PC-3 (cell line): ENCODE measurements around the gene PTGER4. TPM values are rescaled to one million over a fixed set of nuclear protein-coding genes. Genes with fewer than 3 reads are reported as not detected.

Source experiments
- ATAC-seq: fragments of 200-7000 bp; cut with Tn5 transposase; 2 replicates; pipeline ENCODE4 v1.9.1; 2020; ENCODE audit warnings: mild to moderate bottlenecking, moderate library complexity
- BruUV-seq: library from RNA; stranded (reverse); fragments of 400-500 nt; replicated peaks from 2 replicates; lab custom pipeline; 2021; lab: Mats Ljungman, UMichigan
- CTCF ChIA-PET: fragments of 300-600 bp; sonication (Branson Sonifier 250); formaldehyde crosslinking; loops from one replicate; lab custom pipeline; 2022; ENCODE audit warnings: antibody characterized with exemption; lab: Charles Lee
- POLR2A ChIA-PET: fragments of 300-600 bp; sonication (Branson Sonifier 250); formaldehyde crosslinking; loops from one replicate; lab custom pipeline; 2022; ENCODE audit warnings: antibody characterized with exemption; ENCODE audit not compliant: unreplicated experiment; lab: Charles Lee
- DNase-seq: peaks from one replicate; pipeline ENCODE4 v3.0.0-alpha.2; 2015
- H2AFZ ChIP-seq: fragments of 300-600 bp; sonication (generic); 2 replicates; pipeline ENCODE4 v1.6.0; 2016; ENCODE audit warnings: antibody characterized with exemption, low read length
- H3F3A ChIP-seq: fragments of 300-600 bp; sonication (generic); one replicate; pipeline ENCODE4 v1.6.0; 2017; ENCODE audit warnings: antibody characterized with exemption, low read length, control low read depth, mild to moderate bottlenecking; ENCODE audit not compliant: unreplicated experiment
- H3K27ac ChIP-seq: fragments of 300-600 bp; sonication (generic); 2 replicates; pipeline ENCODE4 v1.5.1; 2016; ENCODE audit warnings: mild to moderate bottlenecking, low read length
- H3K27me3 ChIP-seq: fragments of 300-600 bp; sonication (generic); 2 replicates; pipeline ENCODE4 v1.6.1; 2016; ENCODE audit warnings: low read length, mixed read lengths
- H3K36me3 ChIP-seq: fragments of 300-600 bp; sonication (generic); 2 replicates; pipeline ENCODE4 v1.6.1; 2016; ENCODE audit warnings: low read depth, mixed run types, low read length, mixed read lengths
- H3K4me1 ChIP-seq: fragments of 300-600 bp; sonication (generic); 2 replicates; pipeline ENCODE4 v1.5.1; 2016; ENCODE audit warnings: low read length; ENCODE audit not compliant: insufficient read depth
- H3K4me2 ChIP-seq: fragments of 300-600 bp; sonication (generic); 2 replicates; pipeline ENCODE4 v1.6.0; 2016; ENCODE audit warnings: low read length
- H3K4me3 ChIP-seq: fragments of 300-600 bp; sonication (generic); 2 replicates; pipeline ENCODE4 v1.5.1; 2016; ENCODE audit warnings: mild to moderate bottlenecking, low read length, mixed read lengths
- H3K79me2 ChIP-seq: fragments of 300-600 bp; sonication (generic); 2 replicates; pipeline ENCODE4 v1.6.1; 2017; ENCODE audit warnings: low read length, mixed read lengths
- H3K9ac ChIP-seq: fragments of 300-600 bp; sonication (generic); 2 replicates; pipeline ENCODE4 v1.6.0; 2016; ENCODE audit warnings: mild to moderate bottlenecking, low read length
- H3K9me2 ChIP-seq: fragments of 300-600 bp; sonication (generic); replicated peaks from 2 replicates; pipeline ENCODE4 v1.6.1; 2016; ENCODE audit warnings: mixed run types, low read length, mixed read lengths
- H3K9me3 ChIP-seq: fragments of 300-600 bp; sonication (generic); 2 replicates; pipeline ENCODE4 v1.6.1; 2016; ENCODE audit warnings: low read length, mixed read lengths
- H4K20me1 ChIP-seq: fragments of 300-600 bp; sonication (generic); 2 replicates; pipeline ENCODE4 v1.6.1; 2016; ENCODE audit warnings: low read length, mixed read lengths
- CTCF ChIP-seq: fragments of 300-600 bp; sonication (generic); conservative IDR thresholded peaks from 2 replicates; pipeline ENCODE4 v1.5.1; 2017; ENCODE audit warnings: antibody characterized with exemption, low read depth, mild to moderate bottlenecking, low read length
- EZH2 ChIP-seq: fragments of 300-600 bp; sonication (generic); IDR thresholded peaks from one replicate; pipeline ENCODE4 v1.6.1; 2017; ENCODE audit warnings: antibody characterized with exemption, mild to moderate bottlenecking, low read length; ENCODE audit not compliant: unreplicated experiment
- EZH2phosphoT487 ChIP-seq: fragments of 300-600 bp; sonication (generic); IDR thresholded peaks from 2 replicates; pipeline ENCODE4 v1.6.1; 2018; ENCODE audit warnings: mild to moderate bottlenecking, antibody characterized with exemption, low read length, borderline replicate concordance
- intact Hi-C: fragments of 100-400 bp; cut with micrococcal nuclease; formaldehyde crosslinking; loops from 2 replicates; pipeline ENCODE4 v1.9.0; 2023
- total RNA-seq: library from RNA; depleted of rRNA; stranded (reverse); fragments of >200 nt; gene quantifications from 2 replicates; pipeline ENCODE4 v1.2.3, GENCODE V29; 2014

Gene PTGER4
- total RNA-seq, 1 experiment from 2014 or later: 49.5 TPM

- H3K79me2 ChIP-seq: peaks cover 30% of the 10 kb centered on the region
- DNase-seq (peak; percentile 92), ATAC-seq (peak; percentile 31)
- no peak for TF ChIP-seq EZH2
- CTCF ChIA-PET: no interaction called here
- H3K4me3 ChIP-seq: peak overlapping the region; percentile 90
- no peaks in the 10 kb centered on the region for H3K9me3 ChIP-seq
- intact Hi-C loops: no loop called here
- peak overlapping the region; percentile 39 for H3K27ac ChIP-seq
- H3K4me1 ChIP-seq: peaks cover 21% of the 10 kb centered on the region
- no TSS peak for BruUV-seq
- no peaks in the 10 kb centered on the region for H4K20me1 ChIP-seq
- H3K9me2 ChIP-seq: no peaks in the 10 kb centered on the region
- POLR2A ChIA-PET: interaction anchor here (0.6 kb wide), 1 partner anchor 1663 kb away, joined by 3 read pairs; no protein-coding TSS in a partner anchor
- no peaks in the 10 kb centered on the region for H3F3A ChIP-seq
- H2AFZ ChIP-seq: peak overlapping the region; percentile 28; the same call in 1 of the 2 replicates
- peak overlapping the region; percentile 71 for H3K9ac ChIP-seq
- H3K36me3 ChIP-seq: peaks cover 4% of the 10 kb centered on the region; the same call in 1 of the 2 replicates
- no peaks in the 10 kb centered on the region for H3K27me3 ChIP-seq
- H3K4me2 ChIP-seq: peak overlapping the region; percentile 95
Measured at GRCh38 chr5:40676613-40677343, 2.9 kb upstream of the PTGER4 start.

- DNase-seq: no peak
- H3K9me3 ChIP-seq: no peaks in the 10 kb centered on the region
- peak overlapping the region; percentile 28; the same call in 1 of the 2 replicates for H2AFZ ChIP-seq
- POLR2A ChIA-PET: interaction anchor here (0.5 to 0.7 kb wide), 4 partner anchors 11 to 1890 kb away, joined by 3 to 4 read pairs (median 4); no protein-coding TSS in a partner anchor
- H4K20me1 ChIP-seq: no peaks in the 10 kb centered on the region; the same call in 1 of the 2 replicates
- ATAC-seq: no peak
- TF ChIP-seq EZH2phosphoT487: no peak
- TF ChIP-seq EZH2: no peak
- TF ChIP-seq CTCF: no peak
- BruUV-seq: no TSS peak
- peaks cover 26% of the 10 kb centered on the region for H3K4me1 ChIP-seq
- peaks cover 37% of the 10 kb centered on the region for H3K79me2 ChIP-seq
- H3K27ac ChIP-seq: peak overlapping the region; percentile 39
- no peaks in the 10 kb centered on the region for H3K9me2 ChIP-seq
- H3K4me3 ChIP-seq: peak overlapping the region; percentile 90
- peak overlapping the region; percentile 95 for H3K4me2 ChIP-seq
- no peaks in the 10 kb centered on the region for H3K27me3 ChIP-seq
- peak overlapping the region; percentile 71 for H3K9ac ChIP-seq
- H3K36me3 ChIP-seq: peaks cover 4% of the 10 kb centered on the region; the same call in 1 of the 2 replicates
- CTCF ChIA-PET: no interaction called here
- intact Hi-C loops: no loop called here
- no peaks in the 10 kb centered on the region for H3F3A ChIP-seq
Measured at GRCh38 chr5:40677456-40677855, 2.3 kb upstream of the PTGER4 start.

- POLR2A ChIA-PET: interaction anchor here (0.7 kb wide), 2 partner anchors 12 to 1891 kb away, joined by 4 read pairs; no protein-coding TSS in a partner anchor
- DNase-seq (peak; percentile 58), ATAC-seq (no peak)
- Histone ChIP-seq H3K4me2 (peak overlapping the region; percentile 95), H3K4me1 (peaks cover 32% of the 10 kb centered on the region), H3K9ac (peak overlapping the region; percentile 71), H3K36me3 (peaks cover 4% of the 10 kb centered on the region; the same call in 1 of the 2 replicates), H3K9me2 (no peaks in the 10 kb centered on the region), H3K4me3 (peak overlapping the region; percentile 90), H3K79me2 (peaks cover 42% of the 10 kb centered on the region), H3K9me3 (no peaks in the 10 kb centered on the region), H3K27ac (peak overlapping the region; percentile 92; the same call in 1 of the 2 replicates), H4K20me1 (peaks cover 3% of the 10 kb centered on the region), H3F3A (no peaks in the 10 kb centered on the region), H3K27me3 (no peaks in the 10 kb centered on the region), H2AFZ (no peak overlapping the region)
- intact Hi-C loops: loop anchor here (2.0 kb wide), 4 partner anchors 125 to 505 kb away; no protein-coding TSS in a partner anchor
- TF ChIP-seq EZH2phosphoT487 (no peak), CTCF (no peak), EZH2 (no peak)
- BruUV-seq: no TSS peak
- CTCF ChIA-PET: no interaction called here
Measured at GRCh38 chr5:40678026-40678425, 1.7 kb upstream of the PTGER4 start.
